Activated T-cell treated with anti-CD3 and anti-CD28 coated beads for 48 hours (primary cell): ENCODE results near the gene THNSL1.
A peak's percentile ranks its signal among the peaks of the same experiment; 100 is the strongest.
"Not testable (repeated sequence)": the region's sequence is repeated elsewhere in the genome, so short reads cannot be mapped to it uniquely, and the experiment has no call there.

ENCODE experiments used
- DNase-seq: peaks from one replicate; pipeline ENCODE4 v3.0.0-alpha.2; 2020; ENCODE audit warnings: low read depth

Gene THNSL1

DNA sequence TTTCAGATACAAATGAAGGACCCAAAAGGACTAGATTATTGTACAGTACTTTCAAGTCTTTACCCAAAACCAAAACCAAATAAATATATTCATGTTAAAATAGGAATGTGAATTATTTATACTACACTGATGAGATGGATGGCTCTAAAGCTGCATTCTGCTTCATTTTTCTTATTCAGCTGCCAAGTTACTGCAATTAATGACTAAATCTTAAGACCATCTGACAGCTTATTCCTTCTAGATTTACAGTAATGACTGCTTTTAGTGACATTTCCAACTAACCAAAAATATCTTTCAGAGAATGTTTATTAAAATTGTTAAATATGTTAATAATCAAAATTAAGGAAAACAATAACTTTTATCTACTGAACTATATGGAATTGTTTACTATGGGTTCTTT, 21.3 kb upstream of the THNSL1 start:
- DNase-seq: no peak

DNA sequence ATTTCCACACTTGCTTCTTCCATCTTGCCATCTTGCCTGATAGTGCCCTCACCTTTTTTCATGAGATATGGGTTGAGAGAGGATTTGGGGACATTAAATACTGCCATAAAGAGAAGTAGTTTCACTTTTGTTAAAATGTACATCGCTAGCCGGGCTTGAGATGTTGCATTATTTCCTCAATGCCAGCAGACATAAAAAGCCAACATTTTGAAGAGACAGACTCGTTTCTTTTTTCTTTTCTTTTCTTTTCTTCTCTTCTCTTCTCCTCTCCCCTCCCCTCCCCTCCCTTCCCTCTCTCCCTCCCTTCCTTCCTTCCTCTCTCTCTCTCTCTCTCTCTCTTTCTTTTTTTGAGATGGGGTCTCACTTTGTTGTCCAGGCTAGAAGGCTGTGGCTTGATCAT, 18.4 kb upstream of the THNSL1 start:
- no peak for DNase-seq

DNA sequence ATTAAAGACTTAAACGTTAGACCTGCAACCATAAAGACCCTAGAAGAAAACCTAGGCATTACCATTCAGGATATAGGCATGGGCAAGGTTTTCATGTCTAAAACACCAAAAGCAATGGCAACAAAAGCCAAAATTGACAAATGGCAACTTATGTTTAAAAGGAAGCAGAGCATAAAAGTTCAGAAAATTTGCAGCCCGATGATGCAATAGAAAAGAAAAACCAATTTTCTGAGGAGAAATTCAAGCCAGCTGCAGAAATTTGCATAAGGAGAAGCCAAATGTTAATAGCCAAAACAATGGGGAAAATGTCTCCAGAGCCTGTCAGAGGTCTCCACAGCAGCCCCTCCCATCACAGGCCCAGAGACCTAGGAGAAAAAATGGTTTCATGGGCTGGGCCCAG, 4.8 kb upstream of the THNSL1 start:
- DNase-seq: not testable (repeated sequence)

DNA sequence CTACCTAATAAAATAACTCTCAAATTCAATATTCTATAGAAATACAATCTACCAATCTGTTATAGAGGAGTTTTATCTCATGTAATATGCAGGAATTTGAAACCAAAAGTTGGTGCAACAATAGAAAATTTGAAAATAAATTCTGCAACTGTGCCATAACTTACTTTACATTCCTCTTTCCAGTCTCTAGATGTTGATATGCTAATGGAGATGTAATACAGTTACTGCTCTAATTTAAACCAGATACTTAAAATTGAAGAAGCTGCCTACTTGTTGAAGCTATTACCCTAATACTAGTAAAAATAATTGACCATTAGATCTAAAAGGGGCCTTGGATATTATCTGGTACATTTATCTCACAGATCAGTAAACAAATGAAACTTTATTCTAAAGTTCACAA, 1.8 kb upstream of the THNSL1 start:
- no peak for DNase-seq

DNA sequence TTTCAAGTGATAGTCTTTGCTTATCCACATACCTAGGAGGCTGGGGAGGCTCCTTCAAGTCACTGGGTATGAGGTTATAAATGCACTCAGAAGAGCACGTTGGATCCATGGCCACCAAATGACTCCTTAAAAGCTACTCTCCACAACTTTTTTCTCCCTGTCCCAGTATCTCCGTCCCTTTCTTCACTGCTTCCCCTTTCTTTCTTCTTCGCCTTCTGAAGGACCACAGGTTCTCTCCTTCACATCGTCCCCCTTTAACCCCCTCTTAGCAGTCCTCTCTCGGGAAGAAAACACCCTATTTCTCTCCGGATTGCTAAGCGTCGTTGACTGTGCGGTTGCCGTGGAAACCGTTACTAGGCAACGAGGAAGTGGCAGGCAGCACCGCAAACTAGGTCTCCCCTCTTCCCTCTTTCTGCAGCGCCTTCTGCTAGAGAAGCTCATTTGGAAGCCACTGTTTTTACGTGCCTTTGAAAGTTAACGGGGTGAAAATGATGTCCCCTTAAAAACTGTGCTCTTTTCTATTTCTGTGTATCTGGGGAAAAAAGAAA, 510 bp upstream of the THNSL1 start, which contains the start of gene ENKUR:
TSS of gene ENKUR (minus strand) at position 331 of the 548 bp plus-strand sequence. CDS start at position 109, 222 bp downstream.
- peak; percentile 84 for DNase-seq

DNA sequence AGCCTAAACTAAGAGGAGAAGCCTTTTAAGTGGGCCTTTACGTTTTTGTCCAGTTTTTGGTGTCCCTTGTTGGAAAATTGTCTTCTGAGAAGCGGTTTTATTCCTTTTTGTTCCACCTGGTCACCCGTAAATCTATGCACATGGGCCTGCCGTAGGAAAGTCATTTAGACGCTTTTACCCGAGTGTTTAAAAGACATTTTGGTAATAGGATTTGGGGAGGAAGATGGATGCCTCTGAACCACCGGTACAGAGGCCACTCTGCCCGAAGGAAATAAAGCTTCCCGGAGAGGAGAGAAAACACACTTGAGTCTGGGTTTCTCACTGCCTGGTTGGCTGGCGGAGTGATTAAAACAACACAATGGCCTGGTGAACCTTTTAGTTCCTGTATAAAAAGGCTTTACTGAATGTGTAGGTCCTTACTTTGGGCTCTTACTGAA, 760 bp downstream of the THNSL1 start:
- peak; percentile 13 for DNase-seq

DNA sequence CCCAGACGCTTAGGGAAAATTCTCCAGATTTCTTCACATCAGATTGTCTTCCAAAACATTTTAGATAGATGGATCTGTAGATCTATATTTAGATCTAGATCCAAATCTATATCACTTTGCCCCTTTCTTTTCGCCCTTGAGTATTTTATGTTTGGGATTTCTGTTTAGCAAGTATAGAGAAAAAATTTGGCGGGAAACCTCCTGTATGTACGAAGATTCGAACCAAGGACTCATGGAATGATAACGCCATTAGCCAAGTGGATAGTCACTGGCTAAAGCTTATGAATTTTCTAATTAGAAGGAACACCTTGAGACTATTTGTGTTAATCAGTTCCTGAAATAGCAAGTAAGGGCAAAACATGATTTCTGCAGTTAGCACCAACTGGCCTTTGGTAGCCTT, 1.2 kb downstream of the THNSL1 start:
- no peak for DNase-seq

GRCh38 chr10:25018703-25019102, 2.3 kb downstream of the THNSL1 start:
- DNase-seq: no peak

DNA sequence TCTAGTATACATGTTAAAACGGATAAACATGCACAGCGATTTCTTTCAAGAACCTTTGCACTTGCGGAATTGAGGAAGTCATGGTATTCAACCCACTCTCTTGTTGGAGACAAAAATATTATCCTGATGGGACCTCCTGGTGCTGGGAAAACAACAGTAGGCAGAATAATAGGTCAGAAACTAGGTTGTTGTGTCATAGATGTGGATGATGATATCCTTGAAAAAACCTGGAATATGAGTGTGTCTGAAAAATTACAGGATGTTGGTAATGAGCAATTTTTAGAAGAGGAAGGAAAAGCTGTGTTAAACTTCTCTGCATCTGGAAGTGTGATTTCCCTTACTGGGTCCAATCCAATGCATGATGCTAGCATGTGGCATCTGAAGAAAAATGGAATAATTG, 6.9 kb downstream of the THNSL1 start:
- no peak for DNase-seq

GRCh38 chr10:25024528-25024927, 8.1 kb downstream of the THNSL1 start:
- no peak for DNase-seq

DNA sequence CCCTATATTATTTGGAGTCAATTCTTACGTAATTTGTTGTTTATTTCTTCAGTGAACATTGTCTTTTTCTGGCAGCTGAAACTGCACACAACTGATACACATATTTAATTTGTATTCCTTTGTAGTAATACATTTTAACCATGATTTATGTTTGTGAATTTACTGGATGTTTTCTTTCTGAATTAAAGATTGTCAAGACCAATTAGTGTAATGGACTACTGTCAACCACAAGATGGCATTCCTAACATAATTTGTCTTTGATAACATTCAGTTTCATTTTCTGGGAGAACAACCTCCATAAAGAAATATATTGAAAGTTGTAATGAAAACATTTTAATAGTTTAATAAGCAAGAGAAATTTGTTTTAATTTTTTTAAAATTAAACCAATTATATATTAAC, 10.1 kb downstream of the THNSL1 start:
- no peak for DNase-seq

GRCh38 chr10:25028711-25029110, 12.3 kb downstream of the THNSL1 start:
- no peak for DNase-seq

- DNase-seq: no peak
These were observed 13.1 kb downstream of the THNSL1 start for GRCh38 chr10:25029519-25029918.

DNA sequence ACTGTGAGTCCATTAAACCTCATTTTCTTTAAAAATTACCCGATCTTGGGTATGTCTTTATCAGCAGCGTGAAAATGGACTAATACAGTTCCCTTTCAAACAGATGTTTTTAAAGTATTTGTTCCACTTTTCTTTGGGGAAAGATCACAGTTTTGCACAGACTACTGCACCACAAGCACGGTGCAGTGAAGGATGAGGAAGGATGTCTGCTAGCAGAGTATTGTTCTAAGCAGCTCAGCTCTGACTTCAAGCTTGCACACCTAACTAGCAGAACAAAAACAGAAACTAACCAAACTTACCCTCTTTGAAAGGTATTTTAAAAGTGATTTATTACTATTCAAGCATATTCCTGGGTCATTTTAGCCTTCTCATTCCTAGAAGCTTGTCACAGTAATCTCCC, 20.0 kb downstream of the THNSL1 start:
- no peak for DNase-seq

DNA sequence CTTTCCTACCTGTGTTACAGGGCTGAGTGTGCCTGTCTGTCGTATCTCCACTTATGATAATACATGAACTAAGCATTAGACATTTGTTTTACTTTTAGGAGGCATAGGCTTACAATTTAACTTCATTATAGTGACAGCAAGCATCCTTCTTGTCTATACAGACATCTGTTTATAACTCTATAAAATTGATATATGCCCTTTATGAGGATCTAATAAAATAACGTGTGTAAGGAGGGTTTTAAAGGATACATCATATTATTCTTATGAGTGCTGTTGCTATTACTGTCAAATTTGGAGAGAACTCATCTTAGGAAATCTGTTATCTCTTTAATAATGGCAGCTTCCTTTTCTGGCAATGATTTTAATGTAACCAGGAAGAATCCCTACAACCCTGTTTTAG, 21.9 kb downstream of the THNSL1 start:
- no peak for DNase-seq

DNA sequence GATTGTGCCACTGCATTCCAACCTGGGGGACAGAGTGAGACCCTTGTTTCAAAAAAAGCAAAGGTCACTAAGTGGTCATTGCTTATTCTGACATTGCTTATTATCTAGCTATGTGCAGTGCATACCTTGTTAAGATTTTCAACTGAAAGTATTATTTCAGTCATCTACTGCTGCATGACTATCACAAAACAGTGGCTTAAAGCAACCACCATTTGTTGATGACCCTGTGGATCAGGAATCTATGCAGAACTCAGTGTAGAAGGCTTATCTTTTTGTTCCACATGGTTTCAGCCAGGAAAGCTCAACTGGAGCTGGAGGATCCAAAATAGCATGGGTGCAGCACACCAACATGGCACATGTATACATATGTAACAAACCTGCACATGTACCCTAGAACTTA, 23.1 kb downstream of the THNSL1 start:
- DNase-seq: no peak

- no peak for DNase-seq
These were observed 30.2 kb downstream of the THNSL1 start for GRCh38 chr10:25046641-25047040.

- DNase-seq: no peak
These were observed 30.7 kb downstream of the THNSL1 start for GRCh38 chr10:25047088-25047487.

GRCh38 chr10:25047591-25048301, 31.3 kb downstream of the THNSL1 start:
- DNase-seq: no peak

- DNase-seq: no peak
These were observed 32.0 kb downstream of the THNSL1 start for GRCh38 chr10:25048450-25048849.

GRCh38 chr10:25049966-25050365, 33.6 kb downstream of the THNSL1 start:
- DNase-seq: no peak

GRCh38 chr10:25050402-25050801, 34.0 kb downstream of the THNSL1 start:
- DNase-seq: no peak

GRCh38 chr10:25052012-25052411, 35.6 kb downstream of the THNSL1 start:
- no peak for DNase-seq

- no peak for DNase-seq
These were observed 40.3 kb downstream of the THNSL1 start for GRCh38 chr10:25056726-25057125.
